Suppressor macrophage treated with lipopolysaccharide for 1 hour (primary cell): ENCODE data around the gene NUDT7.

Experiments
- DNase-seq, 3 donors: peaks; one replicate each; pipeline ENCODE4 v3.0.0-alpha.2; 2020 to 2022

The NUDT7 gene

DNA sequence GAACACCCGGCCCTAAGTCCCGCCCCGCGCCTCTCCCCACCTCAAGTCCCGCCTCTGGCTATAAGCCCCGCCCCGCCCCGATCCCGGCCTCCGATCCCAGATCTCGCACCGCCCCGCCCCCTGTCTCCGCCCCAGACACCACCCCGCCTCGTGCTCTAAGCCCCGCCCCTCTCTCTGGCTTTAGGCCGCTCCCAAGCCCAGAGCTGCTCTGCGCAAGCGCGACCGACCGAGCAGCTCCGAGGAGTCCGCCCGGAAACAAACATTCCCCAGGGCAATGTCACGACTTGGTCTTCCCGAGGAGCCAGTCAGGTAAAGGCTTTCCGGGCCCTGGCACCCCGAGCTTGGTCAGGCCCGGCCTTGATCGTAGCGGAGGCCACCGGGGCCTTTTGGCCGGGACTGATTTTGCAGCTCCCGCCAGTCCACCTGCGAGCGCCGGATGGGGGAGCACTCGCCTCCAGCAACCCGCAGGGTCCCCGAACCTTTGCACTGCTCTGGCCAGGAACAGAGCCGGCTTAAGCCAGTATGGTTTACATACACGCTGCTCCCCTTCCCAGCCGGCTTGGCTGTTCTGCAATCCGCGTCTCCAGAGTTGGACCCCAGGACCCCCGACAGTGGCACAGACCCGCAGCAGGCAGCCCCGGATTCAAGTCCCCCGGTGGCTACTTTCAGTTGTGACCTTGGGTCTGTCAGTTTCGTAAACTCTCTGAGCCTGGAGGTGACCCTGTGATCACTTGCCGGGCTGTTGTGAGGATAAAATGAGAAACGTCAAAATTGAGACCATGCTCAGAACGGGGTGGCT lies at the start of gene NUDT7:
Gene NUDT7, plus strand, starts transcription at position 206 of the 799 bp plus-strand sequence. Its CDS starts 69 bp downstream, at position 275.
- peak; percentile 96 to 100 (median 100) for DNase-seq

DNA sequence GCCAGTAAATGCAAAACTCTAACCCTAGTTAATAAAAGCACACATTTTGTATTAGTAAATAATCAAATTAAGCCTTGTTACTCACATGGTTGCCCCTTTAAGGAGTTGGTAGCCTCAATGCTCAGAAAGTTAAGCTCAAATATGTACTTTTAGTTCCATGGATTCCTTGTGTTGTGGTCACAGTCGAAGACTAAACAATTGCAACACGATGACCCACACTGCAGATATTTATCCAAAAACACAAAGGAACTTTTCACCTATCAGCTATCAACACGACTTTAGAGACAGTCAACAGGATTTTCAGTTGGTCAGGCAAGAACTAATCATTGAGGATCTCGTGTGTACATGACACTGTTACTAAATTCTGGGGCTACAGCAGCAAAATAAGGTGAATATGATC lies 47.4 kb upstream of the NUDT7 start:
- DNase-seq: no peak

GRCh38 chr16:77675464-77676324 lies 46.6 kb upstream of the NUDT7 start:
- DNase-seq: peak; percentile 77 to 80 (median 80)

GRCh38 chr16:77677129-77677528 lies 45.2 kb upstream of the NUDT7 start:
- DNase-seq: peak in 1 of 3 donors; percentile 13

DNA sequence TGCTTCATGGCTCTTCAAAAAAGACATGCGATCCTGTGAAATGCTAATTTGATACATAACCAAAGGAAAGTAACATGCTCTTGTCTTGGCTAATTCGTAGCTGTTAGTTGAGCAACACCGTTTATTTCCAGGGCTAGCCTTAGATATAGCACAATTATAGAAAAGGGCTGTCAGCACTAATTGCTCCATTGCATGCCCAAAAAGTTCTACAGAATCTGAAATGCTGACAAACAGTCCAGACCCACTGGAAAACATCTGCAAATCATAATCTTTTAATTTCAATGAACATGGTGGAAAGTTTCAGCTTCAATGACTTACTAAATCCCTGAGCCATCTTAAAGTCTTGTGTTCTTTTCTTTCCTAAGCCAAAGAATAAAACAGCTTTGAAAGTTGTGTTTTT lies 42.9 kb upstream of the NUDT7 start:
- peak in 1 of 3 donors; percentile 1 for DNase-seq

DNA sequence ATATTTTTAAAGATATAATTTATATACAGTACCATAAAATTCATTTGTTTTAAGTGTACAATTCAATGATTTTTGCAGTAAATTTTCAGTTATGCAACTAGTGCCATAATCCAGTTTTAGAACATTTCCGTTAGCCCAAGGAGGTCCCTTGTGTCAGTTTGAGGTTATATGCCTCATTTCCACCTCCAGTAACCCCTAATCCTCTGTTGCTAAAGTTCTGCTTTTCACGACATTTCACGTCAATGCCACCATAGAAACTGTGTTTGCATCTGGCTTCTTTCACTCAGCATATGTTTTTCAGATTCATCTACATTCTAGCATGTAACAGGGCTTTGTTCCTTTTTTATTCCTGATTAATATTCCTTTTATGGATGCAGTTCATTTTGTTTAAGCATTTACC lies 42.4 kb upstream of the NUDT7 start:
- DNase-seq: peak; percentile 62 to 83 (median 76)

DNA sequence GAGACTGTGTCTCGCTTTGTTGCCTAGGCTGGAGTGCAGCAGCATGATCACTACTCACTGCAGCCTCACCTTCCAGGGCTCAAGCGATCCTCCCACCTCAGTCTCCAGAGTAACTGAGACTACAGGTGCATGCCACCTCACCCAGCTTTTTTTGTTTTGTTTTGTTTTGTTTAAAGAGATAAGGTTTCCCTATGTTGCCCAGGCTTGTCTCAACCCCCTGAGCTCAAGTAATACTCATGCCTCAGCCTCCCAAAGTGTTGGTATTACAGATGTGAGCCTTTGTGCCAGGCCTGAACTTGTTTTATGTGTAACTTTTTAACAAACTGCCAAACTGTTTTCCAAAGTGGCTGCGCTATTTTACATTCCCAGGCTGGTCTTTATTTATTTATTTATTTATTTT lies 41.8 kb upstream of the NUDT7 start:
- DNase-seq: no peak

- no peak for DNase-seq
These were observed 39.7 kb upstream of the NUDT7 start for GRCh38 chr16:77682586-77682985.

- no peak for DNase-seq
These were observed 38.7 kb upstream of the NUDT7 start for GRCh38 chr16:77683397-77684180.

DNA sequence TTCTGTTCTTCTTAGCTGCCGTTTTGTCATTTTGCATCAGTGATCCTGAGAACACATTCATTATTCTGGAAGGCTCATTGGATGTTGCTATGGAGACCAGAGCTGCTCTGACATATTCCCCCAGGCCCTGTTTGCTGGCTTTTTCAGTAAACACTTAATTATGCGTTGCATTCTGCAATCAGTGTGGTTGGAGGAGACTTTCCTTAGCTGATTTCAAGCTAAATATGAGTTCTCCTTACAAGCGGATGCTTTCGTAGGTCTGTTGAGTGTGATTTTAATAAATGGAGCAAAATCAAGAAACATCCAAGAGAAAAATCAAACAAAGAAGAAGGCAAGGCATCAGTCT lies 38.2 kb upstream of the NUDT7 start:
- DNase-seq: no peak

GRCh38 chr16:77686385-77686784 lies 35.9 kb upstream of the NUDT7 start:
- no peak for DNase-seq

DNA sequence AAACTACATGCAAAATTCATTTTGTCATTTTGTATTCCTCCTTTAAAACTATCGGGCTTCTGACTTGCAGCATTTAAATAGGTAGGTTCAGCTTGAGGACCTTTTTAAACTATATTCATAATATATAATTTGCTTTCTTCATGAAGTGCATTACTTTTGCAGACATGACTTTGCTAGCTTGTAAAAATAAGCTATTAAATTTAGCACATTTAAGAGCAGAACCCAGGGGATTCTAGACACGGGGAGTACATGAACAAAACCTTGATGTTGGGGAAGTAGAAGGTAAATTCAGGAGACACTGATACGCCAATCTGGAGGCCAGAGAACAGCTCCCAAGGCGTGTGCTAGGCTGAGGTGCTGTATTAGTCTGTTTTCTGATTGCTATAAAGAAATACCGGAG lies 32.3 kb upstream of the NUDT7 start:
- no peak for DNase-seq

GRCh38 chr16:77690416-77690815 lies 31.9 kb upstream of the NUDT7 start:
- DNase-seq: no peak

DNA sequence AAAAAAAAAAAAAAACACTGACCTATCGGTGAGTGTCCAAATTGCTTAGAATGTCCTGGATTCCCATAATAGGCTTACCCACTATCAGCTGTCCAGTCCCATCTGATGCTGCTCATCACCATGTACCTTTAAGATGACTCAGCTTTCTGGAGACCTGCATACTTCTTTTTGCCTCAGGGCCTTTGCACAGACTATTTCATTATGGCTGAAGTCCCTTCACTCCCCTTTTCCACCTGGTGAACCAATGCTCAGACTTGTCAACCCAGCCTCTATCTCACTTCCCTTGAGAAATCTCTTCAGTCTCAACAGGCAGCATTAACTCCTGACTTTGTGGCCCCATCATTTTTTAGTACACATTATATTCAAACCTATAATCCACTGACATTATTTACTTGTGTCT lies 29.7 kb upstream of the NUDT7 start:
- DNase-seq: no peak

DNA sequence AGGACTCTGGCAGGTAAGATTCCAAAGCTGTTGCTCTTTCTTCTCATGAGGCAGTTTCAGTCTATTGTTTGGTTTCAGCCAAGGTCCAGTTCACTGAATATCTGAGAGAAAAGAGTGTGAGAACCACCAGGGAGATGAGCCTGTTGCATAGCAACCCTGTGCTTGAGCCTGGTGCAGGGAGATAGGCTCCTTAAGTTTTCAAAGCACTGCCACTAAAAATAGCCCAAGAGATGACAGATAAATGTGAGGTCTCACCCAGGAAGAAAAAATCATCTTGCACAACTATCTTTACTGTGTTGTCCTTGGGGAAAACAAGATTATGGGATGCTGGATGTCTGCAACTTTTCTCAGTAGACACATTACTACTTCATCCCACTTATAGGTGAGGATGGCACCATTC lies 26.2 kb upstream of the NUDT7 start:
- DNase-seq: no peak

- DNase-seq: no peak
These were observed 21.5 kb upstream of the NUDT7 start for GRCh38 chr16:77700846-77701245.

- no peak for DNase-seq
These were observed 17.0 kb upstream of the NUDT7 start for GRCh38 chr16:77705351-77705750.

GRCh38 chr16:77711179-77711578 lies 11.1 kb upstream of the NUDT7 start:
- DNase-seq: no peak

GRCh38 chr16:77711775-77712174 lies 10.5 kb upstream of the NUDT7 start:
- DNase-seq: no peak

DNA sequence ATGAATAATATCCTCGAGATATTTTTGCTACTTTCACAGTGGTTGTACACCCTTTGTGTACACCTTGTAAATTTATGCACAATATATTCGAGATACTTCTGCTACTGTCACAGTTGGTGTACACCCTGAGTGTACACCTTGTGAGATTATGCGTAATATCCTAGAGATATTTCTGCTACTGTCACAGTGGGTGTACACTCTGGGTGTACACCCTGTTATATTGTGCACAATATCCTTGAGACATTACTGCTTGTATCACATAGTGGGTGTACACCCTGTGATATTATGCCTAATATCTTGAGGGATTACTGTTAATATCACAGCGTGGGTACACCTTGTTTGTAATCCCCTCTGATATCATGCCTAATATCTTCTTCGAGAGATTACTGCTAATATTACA lies 7.2 kb upstream of the NUDT7 start:
- DNase-seq: no peak

DNA sequence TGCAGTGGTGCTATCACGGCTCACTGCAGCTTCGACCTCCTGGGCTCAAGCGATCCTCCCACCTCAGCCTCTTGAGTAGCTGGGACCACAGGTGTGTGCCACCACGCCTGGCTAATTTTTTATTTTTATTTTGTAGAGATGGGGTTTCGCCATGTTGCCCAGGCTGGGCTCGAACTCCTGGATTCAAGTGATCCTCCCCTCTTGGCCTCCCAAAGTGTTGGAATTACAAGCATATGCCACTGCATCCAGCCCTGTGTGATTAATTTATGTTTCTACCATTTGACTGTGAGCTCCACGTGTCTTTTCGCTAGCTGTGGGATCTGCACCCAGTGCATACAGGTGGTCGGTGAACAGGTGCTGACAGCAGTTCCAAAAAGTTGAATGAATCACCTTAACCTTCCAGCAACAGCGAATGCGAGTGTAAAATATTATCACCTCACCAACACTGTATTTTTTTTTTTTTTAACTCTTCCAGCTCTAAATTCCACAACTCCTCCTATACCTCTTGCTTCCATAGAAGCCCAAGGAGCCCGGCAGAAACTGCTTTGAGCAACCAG lies 484 bp upstream of the NUDT7 start:
- DNase-seq: no peak

- peak; percentile 61 to 74 (median 67) for DNase-seq
These were observed 797 bp downstream of the NUDT7 start for GRCh38 chr16:77723108-77723514.

DNA sequence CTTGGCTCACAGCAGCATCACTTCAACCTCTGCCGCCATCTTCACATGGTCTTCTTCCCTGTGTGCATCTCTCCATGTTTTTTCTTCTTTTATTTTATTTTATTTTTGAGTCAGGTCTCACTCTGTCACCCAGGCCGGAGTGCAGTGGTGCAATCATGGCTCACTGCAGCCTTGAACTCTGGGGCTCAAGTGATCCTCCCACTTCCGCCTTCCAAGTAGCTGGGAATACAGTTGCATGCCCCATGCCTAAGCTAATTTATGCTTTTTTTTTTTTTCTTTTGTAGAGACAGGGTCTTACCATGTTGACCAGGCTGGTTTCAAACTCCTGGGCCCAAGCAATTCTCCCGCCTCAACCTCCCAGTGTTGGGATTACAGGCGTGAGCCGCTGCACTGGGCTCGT lies 1.9 kb downstream of the NUDT7 start:
- DNase-seq: no peak
